GM21619 (cell line): Measurements from ENCODE around the gene BSND.

Experiments
- ATAC-seq: cut with Tn5 transposase; IDR thresholded peaks from one replicate; pipeline ENCODE4 v1.9.1; 2021; ENCODE audit not compliant: unreplicated experiment

Gene BSND

DNA sequence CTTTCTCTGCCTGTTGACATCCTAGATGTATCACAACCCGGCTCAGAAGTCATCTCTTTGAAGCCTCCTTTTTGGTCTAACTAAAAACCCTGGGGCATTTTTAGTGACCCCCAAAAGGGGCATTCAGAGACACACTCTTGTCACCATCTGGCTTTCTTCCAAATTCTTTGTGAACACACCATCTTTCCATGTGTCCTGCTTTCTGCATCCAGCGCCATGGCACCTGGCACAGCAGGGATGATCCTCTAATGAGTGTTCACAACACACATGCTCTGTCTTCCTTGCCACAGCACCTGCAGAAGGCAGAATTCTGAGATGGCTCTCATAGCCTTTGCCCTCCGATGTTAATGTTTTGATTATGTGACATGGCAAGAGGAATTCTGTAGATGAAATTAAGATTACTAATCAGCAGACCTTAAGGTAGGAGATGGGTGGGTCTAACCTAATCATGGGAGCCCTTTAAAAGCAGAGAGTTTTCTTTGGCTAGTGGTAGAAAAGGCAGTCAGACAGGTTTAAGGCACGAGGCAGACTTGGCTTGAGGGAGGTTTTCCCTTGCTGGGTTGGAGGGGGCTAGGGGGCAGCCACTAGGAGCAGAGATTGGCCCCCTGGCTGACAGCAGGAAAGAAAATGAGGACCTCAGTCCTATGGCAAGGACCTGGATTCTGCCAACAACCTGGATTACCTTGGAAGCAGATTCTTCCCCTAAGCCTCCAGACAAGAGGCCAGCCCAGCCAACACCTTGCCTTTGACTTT, 23.2 kb upstream of the BSND start:
- ATAC-seq = no peak

DNA sequence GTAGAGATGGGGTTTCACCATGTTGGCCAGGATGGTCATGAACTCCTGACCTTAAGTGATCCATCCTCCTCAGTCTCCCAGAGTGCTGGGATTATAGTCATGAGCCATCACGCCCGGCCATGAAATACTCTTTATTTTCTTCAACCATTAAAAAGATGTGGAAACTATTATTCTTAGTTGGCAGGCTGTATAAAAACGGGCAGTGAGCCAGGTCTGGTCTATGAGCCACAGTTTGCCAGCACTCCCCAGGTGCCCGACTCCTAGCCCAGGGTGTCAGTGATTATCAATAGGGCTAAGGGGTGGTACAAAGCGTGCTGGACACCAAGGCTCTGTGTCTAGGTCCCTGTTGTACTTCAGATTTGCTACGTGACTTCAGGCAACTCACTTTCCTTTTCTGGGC, 22.0 kb upstream of the BSND start:
- ATAC-seq = no peak

DNA sequence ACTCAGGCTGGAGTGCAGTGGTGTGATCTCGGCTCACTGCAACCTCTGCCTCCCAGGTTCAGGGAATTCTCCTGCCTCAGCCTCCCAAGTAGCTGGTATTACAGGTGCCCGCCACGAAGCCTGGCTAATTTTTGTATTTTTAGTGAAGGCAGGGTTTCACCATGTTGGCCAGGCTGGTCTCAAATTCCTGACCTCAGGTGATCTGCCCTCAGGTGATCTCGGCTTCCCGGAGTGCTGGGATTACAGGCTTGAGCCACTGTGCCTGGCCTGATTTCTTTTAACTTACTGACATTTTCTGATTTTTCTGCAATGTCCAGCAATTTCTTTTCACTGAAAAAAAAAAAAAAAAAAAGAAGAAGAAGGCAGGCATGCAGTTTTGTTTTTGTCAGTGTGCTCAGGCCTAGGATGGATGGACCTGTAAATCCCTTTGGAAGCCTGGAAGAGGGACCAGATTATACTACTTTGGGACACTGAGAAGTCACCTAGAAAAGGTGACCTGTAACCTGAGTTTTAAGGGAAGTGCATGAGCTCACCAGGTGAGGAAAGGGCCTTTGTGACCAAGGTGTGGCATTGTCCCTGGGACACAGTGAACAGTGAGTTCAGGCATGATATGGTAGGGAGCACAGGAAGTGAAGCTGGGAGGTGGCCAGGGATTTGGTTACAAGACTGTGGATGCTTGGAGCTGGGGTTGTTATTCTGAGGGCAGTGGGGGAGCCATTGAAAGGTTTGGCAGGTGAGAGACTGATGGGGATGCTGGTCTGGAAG, 21.0 kb upstream of the BSND start:
- no peak for ATAC-seq

DNA sequence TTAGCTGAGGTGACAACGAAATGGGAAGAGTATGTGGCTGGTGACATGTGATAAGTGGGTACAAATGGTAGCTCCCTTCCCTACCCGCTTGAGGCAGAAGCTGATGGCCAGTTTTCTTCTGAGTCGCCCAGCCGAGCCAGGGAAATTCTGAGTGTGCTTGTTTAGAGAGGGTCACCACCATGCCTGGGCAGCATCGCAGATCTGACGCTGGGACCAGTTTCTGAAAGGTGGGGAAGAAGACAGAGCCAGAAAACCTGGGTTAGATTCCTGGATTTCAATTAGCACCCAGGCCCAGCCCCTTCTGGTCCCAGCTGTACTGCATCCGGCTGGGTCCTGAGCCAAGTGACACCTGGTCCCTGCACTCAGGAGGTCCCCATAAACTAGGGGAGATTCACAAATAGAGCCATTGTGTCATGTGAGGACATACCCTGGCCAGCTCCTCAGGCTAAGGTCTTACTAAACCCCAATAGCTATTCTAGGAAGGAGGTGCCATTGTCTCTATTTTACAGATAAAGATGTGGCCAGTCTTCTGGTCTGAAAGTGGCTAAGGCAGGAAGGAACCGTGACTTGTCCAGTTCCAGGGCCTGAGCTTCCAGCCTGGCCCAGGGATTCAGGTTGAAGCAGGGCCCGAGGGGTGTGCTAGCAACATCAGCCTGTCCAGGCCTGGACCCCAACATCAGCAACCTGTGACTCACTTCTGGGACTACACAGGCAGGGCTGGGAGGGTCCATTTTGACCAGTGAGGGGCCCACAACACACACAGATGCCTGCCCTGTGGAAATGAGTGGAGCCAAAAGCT, 20.0 kb upstream of the BSND start:
- ATAC-seq = no peak

DNA sequence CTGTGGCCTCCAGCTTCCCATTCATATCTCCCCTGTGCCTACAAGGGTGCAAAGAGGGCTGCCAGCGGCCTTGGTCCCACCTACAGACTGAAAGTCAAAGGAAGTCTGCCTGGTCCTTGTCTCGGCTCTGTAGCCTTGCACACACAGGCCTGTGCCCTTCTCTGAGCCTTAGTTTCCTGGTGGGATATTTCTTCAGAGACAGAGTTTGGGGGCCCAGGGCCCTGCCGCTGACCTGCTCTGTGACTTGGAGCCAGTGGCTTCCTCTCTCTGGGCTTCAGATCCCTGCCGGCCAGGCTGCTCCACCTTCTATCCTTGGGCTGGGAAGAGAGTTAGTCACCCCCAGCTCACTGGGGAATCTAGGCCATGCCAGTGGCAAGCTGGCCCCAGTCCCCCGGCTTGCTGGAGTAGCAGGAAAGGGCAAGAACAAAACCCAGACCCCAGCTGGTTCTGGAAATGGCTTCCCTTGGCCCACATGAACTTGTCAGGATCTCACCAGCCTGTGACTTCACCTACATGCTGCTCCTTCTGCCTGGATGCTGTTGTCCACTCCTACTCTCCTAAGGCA, 19.3 kb upstream of the BSND start:
- no peak for ATAC-seq

DNA sequence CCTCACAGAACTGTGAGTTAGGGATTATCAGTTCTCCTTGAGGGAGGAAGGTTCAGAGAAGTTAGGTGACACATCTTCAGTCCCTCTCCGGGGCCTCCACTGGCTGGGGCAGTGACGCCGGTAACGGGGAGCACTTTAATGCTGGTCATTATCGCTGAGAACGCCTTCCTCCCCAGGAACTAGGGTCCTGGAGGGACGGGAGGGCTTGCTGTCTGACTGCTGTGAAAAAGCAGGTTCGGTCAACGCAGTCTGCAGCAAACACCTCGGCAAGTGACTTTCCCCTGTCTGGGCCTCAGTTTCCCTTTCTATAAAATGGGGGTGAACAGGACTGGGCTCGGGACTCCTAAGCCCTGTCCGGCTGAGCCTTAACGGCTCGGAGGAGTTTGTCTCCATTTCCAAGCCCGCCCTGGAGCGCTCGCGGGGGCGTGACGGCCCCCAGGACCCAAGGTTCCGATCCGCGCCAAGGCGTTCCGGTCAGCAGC, 18.6 kb upstream of the BSND start:
- no peak for ATAC-seq

DNA sequence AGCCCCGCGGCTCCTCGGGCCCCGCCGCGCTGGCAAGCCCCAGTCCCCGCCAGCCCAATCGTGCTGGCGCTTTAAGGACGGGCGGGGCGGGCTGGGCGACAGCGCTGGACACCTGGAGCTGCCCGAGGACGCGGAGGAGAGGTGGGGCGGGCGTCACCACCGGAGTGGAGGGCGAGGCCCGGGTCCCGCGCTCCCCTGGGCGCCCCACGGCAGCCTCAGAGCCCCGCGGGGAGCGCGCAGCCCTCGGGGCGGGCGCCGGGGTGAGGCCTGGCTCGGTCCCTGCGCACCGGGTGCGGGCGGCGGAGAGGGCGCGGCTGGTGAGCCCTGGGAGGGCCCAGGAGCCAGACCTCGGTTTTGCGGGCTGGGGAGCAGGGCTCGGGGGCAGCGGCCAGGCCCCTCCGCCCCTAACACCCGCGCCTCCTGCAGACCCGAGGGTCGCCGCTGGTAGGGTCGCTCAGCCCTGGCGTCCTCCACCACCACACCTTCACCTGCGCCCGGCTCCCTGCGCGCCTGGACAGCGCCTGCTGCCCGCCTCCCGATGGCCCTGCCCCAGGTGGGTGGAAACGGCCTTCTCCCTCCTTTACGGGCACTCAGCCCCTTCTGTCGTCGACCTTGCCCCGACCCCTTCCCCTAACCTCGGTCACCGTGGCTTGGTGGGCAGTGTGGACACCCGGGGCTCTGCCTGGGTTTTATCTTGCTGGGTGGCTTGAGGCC, 18.0 kb upstream of the BSND start, which contains the start of gene TMEM61:
TSS of gene TMEM61 (plus strand) at position 101 of the 714 bp plus-strand sequence. CDS start at position 539, 438 bp downstream.
- no peak for ATAC-seq

DNA sequence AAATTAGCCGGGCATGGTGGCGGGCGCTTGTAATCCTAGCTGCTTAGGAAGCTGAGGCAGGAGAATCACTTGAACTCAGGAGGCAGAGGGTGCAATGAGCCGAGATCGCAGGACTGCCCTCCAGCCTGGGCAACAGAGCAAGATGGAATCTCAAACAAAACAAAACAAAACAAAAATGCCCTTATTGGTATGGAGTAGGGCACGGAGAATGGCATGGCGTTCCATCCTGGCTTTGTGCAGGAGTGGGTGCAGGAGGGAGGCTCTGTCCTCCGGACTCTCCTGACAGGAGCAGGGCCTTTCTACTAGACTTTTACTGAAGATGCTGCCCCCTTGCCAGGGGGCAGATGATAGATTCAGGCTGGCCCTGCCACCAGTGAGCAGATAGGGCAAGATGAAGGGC, 17.3 kb upstream of the BSND start:
- ATAC-seq = no peak

DNA sequence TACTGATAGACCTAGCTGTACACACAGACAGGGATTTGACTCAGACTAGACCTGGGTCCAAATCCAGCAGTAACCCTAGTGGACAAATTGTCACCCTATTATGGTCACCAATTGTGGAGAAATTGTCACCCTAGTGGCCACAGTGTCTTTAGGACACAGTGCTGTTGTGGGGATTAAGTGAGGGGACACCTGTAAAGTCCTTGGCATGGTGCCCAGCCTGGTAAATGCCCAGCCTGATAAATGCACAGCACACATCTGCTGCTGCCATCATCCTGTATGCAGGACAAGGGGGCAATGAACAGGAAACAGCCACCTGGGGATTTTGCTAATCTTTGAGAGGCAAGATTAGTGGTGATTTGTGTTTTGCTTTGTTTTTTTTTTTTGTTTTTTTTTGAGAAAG, 16.0 kb upstream of the BSND start:
- ATAC-seq = no peak

DNA sequence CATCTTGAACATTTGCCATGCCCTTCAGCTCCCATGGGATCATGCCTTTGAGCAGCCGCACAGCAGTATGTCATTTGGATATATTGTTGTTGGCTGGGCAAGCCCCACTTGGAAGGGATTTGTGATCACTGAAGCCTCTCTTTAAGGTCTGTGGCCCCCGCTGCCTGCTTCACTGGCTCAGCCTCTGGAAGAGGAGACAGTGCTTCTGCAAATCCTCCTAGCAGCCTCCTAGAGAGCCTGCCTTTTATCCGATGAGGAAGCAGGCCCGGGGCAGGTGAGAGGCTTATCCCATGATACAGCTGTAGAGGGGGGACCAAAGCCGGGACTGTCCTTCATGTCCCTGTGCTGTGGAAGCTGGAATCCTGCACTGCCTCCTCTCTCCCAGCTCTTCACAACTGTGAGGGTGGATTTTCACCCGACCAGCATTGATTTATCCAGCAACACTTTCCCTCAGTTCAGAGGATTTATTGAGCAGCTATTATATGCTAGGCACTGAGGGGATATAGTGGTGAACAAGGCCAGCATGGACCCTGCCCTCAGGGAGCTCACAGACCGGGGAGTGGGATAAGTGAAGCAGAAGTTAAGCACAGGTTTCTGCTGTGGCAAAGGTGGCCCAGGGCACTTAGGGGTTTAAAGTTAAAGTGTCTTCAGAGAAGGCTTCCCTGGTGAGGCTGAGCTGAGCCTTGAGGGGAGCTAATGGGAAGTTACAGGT, 14.4 kb upstream of the BSND start:
- no peak for ATAC-seq

DNA sequence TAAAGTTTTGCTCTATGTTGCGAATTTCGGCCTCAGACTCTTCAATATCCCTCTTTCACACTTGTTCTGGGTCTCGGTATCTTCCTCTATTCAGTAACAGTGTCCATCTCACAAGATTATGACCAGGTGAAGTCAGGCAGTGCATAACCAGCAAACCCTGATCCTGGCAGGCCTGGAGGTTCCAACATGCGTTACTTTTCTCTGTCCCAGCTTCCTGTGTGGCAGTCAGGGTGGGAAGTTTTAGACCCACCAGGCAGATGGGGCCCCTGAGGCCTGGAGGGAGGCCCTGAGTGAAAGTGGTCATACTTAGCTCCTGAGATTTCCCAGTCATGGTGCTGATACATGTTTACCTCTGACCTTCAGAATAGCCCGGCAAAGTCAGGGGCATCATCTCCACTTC, 13.2 kb upstream of the BSND start:
- no peak for ATAC-seq

DNA sequence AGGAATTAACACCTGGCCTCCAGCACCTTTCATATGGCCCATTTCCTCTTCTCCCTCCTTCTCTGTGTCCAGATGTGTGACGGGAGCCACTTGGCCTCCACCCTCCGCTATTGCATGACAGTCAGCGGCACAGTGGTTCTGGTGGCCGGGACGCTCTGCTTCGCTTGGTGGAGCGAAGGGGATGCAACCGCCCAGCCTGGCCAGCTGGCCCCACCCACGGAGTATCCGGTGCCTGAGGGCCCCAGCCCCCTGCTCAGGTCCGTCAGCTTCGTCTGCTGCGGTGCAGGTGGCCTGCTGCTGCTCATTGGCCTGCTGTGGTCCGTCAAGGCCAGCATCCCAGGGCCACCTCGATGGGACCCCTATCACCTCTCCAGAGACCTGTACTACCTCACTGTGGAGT, 12.7 kb upstream of the BSND start:
- ATAC-seq = no peak

DNA sequence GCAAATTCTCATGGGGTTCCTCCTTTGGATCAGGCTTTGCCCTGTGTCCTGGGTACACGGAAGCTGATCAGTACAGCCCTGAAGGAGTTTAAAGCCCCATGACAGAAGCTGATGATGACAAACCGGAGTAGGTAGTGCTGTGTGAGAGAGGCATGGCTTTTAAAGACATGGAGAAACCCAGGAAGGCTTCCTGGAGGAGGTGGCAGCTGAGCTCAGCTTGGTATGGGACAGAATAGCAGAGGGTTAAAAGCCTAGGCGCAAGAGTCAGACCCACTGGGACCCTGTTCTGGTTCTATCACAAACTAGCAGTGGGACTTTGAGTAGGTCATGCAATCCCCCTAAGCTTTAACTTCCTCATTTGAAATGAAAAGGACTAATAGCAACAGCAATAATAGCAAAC, 12.2 kb upstream of the BSND start:
- ATAC-seq = no peak

DNA sequence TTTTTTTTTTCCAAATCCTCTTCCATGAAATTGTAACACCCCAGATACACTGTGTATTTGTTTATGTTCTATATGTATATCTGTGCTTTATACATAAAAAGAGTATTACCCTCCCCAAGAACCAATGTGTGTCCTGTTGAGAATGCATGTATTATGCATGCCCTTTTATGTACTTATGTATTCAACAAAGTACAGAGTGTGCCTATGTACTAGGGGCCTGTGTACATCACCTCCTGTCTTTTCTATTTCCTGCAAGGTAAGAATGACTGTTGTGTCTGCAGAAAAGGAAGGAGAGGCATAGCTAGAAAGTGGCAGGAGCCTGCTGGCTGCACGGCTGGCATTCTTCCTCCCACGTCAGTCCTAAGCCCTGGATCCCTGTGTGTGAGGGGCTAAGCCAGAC, 11.3 kb upstream of the BSND start:
- ATAC-seq = no peak

DNA sequence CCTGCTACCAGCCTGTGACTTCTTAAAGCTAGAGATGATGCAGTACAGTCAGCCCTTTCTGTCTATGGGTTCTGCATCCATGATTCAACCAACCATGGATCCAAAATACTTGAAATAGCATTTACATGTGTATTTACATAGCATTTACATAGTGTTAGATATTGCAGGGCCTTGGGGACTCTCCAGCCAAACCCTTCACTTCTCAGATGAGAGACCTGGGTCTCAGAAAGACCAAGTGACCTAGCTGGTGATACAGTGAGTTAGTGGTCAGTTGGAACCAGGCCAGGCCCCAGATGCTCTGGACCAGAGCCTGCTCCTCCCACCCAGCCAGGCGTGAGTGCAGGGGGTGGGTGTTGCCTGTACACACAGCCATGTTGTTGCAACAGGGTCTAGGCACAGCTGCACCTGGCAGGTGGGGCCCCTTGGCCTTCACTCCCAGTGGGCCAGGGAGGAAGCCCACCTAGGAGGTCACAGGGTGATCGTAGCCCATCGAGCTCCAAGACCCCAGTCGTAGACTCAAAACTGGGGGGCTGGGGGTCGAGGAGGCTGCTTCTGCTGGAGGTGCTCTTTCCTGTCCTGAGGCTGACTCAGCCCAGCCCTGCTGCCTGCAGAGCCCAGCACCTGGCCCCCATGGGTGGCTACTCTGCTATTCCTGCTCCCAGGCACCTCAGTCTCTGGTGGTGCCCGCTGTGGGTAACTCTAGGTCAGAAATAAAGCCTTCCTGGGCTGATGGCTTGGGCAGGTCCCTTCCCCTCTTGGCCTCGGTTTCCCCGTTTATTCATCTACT, 10.6 kb upstream of the BSND start:
- ATAC-seq = no peak

DNA sequence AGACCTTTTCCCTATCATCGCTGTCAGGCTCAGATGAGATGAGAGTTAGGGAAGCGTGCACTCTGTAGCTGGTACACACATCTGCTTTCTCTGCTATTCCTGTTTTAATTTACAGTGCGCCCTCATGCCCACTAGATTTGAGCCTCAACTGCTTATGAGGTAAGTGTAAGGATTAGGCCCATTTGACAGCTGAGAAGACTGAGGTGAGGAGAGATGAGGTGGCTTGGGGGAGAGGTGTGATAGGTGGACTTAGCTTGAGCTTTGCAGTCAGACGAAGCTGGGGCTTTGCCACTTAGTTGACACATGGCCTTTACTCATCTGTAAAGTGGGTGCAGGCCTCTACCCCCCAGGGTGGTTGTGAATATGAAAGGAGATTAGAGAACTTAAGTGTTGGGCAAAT, 9.8 kb upstream of the BSND start:
- ATAC-seq = no peak

DNA sequence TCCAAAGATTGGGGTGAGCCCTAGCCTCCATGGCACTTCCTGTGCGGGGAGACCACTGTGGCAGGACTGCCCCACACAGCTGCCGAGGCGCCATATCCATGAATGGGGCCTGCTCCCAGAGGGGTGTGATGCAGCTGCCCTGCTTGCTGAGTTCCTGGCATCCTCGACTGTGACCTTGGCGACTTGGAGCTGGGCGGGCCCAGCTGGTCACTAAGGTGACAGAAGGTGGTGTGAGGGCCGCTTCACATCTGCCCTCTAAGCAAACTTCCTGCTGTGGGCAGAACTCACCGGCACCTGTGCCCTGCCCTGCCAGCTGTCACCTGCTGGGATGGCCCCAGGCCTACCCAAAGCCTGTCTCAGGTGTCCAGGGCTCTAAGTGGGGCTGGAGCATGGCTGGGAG, 9.3 kb upstream of the BSND start:
- no peak for ATAC-seq

DNA sequence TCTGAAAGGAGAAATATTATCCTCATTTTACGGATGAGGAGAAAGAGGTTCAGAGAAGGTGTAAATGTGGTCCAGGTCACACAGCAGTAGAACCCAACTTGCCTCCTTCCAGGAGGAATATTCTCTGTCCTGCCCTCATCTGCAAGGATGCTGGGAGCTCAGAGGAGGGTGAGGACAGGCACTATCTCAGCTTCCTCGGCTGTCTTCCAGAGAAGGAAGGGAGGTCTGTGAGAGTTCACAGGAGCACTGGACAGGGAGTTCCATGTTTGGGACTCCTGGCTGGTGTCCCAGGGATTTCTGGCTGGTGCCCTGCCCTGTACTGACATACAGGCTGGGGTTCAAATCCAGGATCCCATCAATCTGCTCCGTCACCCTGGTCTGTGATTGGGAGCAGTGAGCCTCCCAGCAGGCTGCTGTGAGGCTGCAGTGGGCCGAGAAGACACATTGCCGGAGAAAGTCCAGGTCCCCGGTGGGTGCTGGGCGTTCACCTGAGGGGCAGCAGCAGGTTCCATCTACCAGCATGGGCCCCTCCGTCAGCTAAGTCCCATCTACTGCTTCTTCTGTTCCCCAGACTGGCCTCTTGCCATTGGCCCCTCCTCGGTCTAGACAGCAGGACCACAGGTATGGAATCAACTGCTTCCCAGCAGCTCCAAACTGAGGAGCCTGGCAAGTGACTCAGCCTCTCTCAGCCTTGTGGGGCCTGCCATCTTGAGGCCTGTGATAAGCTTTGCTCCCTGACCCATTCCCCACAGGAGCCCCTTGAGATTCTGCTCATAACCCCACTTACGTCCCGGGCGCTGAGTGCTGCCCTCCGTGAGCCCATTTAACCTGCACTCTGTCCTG, 8.5 kb upstream of the BSND start:
- ATAC-seq = no peak
